ENCODE results near the gene GFRA4. TPM values are rescaled to one million over a fixed set of nuclear protein-coding genes. Genes with fewer than 3 reads are reported as not detected.

GFRA4 gene
- total RNA-seq, 1 experiment from 2014 or later, result not detected

GRCh38 chr20:3698591-3699001 is 35.4 kb upstream of the GFRA4 start:
- ATAC-seq (no peak), DNase-seq (ENCODE audit: low read depth, low spot score) (no peak)
- in situ Hi-C loops (cut with HindIII; ENCODE audit: low pct_unique_long_range_greater_than_20kb, low sequenced_read_pairs), result no loop called here
- no peaks in the 10 kb centered on the region for H3K27me3 ChIP-seq (ENCODE audit: control insufficient read depth, insufficient read depth, low read length)
- ChIA-PET POLR2A (no interaction called here), CTCF (no interaction called here)
- H3K27ac ChIP-seq (ENCODE audit: low read length), result no peak overlapping the region
- intact Hi-C loops (cut with micrococcal nuclease; ENCODE audit: unreplicated experiment), result no loop called here
- BruUV-seq (replicated peaks), result no TSS peak
- no peaks in the 10 kb centered on the region for H3K9me3 ChIP-seq (ENCODE audit: control insufficient read depth, insufficient read depth, low read depth, low read length)
- no peaks in the 10 kb centered on the region for H3K36me3 ChIP-seq (ENCODE audit: control insufficient read depth, insufficient read depth, low read length)
- no peaks in the 10 kb centered on the region for H3K4me1 ChIP-seq (ENCODE audit: control insufficient read depth, insufficient read depth, low read length)
- no peak overlapping the region for H3K4me3 ChIP-seq (ENCODE audit: low read depth in 2 of 2, low read length in 2 of 2)
- no peak for TF ChIP-seq REST (IDR thresholded peaks at IDR 0.05; ENCODE audit: insufficient read depth in 1 of 2, low read depth in 2 of 2, low read length in 1 of 2)
- TF ChIP-seq SIN3A (IDR thresholded peaks at IDR 0.05; ENCODE audit: borderline replicate concordance, insufficient read depth, low read depth, low read length), result no peak
- TF ChIP-seq POLR2AphosphoS5 (IDR thresholded peaks at IDR 0.05; ENCODE audit: low read depth, low read length), result no peak
- TF ChIP-seq, protein P1, sequence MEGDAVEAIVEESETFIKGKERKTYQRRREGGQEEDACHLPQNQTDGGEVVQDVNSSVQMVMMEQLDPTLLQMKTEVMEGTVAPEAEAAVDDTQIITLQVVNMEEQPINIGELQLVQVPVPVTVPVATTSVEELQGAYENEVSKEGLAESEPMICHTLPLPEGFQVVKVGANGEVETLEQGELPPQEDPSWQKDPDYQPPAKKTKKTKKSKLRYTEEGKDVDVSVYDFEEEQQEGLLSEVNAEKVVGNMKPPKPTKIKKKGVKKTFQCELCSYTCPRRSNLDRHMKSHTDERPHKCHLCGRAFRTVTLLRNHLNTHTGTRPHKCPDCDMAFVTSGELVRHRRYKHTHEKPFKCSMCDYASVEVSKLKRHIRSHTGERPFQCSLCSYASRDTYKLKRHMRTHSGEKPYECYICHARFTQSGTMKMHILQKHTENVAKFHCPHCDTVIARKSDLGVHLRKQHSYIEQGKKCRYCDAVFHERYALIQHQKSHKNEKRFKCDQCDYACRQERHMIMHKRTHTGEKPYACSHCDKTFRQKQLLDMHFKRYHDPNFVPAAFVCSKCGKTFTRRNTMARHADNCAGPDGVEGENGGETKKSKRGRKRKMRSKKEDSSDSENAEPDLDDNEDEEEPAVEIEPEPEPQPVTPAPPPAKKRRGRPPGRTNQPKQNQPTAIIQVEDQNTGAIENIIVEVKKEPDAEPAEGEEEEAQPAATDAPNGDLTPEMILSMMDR (IDR thresholded peaks at IDR 0.05), result no peak
- no peak for TF ChIP-seq TCF7L2 (IDR thresholded peaks at IDR 0.05; ENCODE audit: low read depth, low read length)

DNA sequence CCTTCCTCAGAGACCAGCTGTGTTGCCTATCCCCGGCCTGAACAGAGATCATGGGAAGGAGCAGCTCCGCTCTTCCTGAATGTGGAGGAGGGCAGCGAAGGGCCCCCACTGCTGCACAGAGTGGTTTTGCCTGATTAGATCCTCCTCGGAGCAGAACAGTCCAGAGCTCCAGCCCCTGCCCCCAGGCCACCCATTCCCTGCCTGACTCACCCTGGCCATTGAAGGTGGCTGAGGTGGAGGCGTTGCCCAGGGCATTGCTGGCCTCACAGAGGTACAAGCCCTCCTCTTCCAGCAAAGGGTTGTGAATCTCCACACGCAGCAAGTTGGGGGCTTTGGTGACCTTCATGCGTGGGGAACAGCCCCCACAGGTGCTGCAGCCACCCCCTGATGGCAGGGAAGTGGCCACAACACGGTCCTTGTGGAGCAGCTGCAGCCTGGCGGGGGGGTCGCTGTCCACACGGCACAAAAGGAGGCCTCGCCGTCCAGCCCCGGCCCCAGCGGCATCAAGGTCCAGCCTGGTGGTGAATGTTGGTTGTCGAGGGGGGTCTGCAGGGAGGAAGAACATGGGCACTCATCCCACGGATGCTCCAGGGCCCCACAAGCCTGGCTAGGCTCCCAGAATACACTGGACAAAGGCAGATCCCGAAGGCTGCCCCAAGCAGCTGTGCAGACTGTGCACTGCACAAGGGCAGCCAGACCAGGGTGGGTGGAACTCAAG is 34.5 kb upstream of the GFRA4 start:
- Histone ChIP-seq H3K4me1 (ENCODE audit: control insufficient read depth, insufficient read depth, low read length) (no peaks in the 10 kb centered on the region), H3K27ac (ENCODE audit: low read length) (no peak overlapping the region), H3K4me3 (ENCODE audit: low read depth in 2 of 2, low read length in 2 of 2) (no peak overlapping the region), H3K36me3 (ENCODE audit: control insufficient read depth, insufficient read depth, low read length) (no peaks in the 10 kb centered on the region), H3K27me3 (ENCODE audit: control insufficient read depth, insufficient read depth, low read length) (no peaks in the 10 kb centered on the region), H3K9me3 (ENCODE audit: control insufficient read depth, insufficient read depth, low read depth, low read length) (no peaks in the 10 kb centered on the region)
- intact Hi-C loops (cut with micrococcal nuclease; ENCODE audit: unreplicated experiment) (no loop called here), in situ Hi-C loops (cut with HindIII; ENCODE audit: low pct_unique_long_range_greater_than_20kb, low sequenced_read_pairs) (no loop called here)
- ATAC-seq, result no peak
- DNase-seq (ENCODE audit: low read depth, low spot score), result no peak
- ChIA-PET CTCF (interaction anchor here (0.6 to 0.7 kb wide), 2 partner anchors 10 to 237 kb away, joined by 3 to 8 read pairs; no protein-coding TSS in a partner anchor), POLR2A (no interaction called here)
- TF ChIP-seq REST (IDR thresholded peaks at IDR 0.05; ENCODE audit: insufficient read depth in 1 of 2, low read depth in 2 of 2, low read length in 1 of 2), result no peak
- BruUV-seq (replicated peaks), result no TSS peak
